GM12874 (cell line): ENCODE results near the gene CTSH.

Experiments
- TF ChIP-seq, protein P1 (sequence below): IDR thresholded peaks from 2 replicates; pipeline ENCODE4 v1.5.1; 2011; ENCODE audit warnings: low read depth, mild to moderate bottlenecking, control low read depth, low read length, moderate library complexity; ENCODE audit not compliant: insufficient read depth

Gene CTSH

DNA sequence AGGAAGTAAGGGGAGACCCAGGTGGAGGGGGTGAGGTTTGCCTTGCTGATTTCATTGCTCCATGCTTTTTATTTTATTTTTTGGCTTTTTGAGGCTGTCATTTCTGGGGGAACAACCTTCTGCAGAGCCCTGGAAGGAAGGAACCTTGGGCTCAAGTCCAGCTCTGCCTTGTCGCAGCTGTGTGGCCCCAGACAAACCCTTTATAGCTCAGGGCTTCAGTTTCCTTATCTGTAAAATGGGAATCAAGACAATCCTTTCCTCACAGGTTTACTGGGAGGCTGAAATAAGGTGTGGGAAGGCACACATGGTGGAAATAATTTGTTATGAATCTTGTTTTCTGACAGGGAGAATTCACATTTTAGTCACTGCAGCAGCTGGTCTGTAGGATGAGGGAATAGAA, 45.4 kb upstream of the CTSH start:
- TF ChIP-seq, protein P1, sequence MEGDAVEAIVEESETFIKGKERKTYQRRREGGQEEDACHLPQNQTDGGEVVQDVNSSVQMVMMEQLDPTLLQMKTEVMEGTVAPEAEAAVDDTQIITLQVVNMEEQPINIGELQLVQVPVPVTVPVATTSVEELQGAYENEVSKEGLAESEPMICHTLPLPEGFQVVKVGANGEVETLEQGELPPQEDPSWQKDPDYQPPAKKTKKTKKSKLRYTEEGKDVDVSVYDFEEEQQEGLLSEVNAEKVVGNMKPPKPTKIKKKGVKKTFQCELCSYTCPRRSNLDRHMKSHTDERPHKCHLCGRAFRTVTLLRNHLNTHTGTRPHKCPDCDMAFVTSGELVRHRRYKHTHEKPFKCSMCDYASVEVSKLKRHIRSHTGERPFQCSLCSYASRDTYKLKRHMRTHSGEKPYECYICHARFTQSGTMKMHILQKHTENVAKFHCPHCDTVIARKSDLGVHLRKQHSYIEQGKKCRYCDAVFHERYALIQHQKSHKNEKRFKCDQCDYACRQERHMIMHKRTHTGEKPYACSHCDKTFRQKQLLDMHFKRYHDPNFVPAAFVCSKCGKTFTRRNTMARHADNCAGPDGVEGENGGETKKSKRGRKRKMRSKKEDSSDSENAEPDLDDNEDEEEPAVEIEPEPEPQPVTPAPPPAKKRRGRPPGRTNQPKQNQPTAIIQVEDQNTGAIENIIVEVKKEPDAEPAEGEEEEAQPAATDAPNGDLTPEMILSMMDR: no peak

DNA sequence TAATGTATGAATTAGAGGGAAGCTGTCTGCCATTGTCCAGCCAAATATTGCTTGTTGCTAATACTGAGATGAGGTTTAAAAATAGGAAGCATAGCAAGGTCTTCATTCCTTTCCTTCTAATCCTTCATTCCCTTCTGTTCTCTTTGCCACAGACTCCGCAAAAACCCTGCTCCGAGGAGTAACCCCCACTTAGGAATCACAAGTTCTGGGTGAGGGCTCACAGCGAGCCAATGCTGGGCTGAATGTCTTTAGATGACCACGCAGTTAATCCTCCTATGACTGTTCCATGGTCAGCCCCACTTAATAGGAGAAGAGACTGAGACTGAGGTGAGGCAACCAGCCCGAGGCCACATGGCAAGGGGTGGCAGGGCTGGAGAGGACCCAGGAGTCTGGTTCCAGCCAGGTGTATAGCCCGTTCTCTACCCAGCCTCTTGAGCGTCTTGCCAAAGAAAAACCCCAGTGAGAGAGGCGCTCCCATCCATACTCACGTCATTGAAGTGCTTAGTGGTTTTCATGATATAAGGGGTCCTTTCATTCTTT, 44.9 kb upstream of the CTSH start:
- TF ChIP-seq, protein P1: no peak

DNA sequence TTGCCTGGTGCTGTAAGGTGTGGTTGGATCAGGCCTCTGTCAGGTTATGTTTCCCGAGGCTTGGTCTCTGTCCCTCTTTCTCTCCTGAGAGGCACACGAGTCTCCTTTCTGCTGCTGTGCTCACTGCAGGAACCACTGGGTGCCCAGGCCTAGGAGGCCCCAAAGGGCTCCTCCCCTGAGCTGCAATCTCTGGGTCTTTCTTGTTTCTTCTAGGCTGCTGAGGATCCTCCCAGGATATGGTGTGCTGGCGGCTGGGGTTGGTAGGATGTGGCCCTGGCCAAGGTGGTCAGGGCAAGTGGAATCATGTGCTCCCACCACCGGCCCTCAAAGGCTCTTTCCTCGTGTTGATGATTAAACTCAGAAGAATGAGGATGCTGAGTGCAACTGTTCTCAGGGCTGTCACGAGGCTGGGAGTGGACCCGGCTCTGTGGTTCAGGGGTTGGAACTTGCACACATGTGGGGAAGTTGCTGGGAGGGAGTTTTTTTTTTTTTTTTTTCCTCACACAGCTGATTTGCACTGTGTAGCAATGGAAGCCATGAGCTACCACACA, 43.6 kb upstream of the CTSH start:
- TF ChIP-seq, protein P1: no peak

DNA sequence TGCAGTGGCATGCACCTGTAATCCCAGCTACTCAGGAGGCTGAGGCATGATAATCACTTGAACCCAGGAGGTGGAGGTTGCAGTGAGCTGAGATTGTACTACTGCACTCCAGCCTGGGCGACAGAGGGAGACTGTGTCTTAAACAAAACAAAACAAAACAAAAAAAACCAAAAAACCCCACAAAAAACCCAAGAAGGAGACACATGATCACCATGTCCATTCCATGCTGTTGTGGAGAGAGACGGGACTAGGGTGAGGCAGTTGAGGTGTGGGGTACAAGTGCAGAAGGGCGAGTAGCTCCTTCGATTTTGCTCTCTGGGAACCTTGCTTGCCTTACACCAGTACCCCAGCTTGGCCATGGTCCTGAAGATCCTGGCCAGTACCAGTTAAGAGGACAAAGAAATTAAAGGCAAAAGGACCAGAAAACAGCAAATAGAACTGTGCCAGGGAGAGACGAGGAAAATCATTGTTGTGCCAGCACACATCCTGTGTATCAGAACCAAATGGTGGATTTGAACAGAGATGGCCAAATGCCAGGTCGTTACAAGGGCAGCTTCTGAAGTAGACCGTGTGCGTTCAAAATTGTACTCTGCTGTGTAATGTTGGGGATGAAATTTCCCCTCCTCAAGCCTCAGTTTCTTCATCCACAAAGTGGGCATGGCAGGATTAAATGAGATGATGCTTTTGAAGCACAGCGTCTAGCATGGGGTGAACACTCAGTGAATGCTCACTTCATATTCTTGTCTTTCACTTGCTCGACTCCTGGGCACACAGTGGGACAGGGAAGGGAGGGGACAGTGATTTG, 42.9 kb upstream of the CTSH start:
- TF ChIP-seq, protein P1: no peak

DNA sequence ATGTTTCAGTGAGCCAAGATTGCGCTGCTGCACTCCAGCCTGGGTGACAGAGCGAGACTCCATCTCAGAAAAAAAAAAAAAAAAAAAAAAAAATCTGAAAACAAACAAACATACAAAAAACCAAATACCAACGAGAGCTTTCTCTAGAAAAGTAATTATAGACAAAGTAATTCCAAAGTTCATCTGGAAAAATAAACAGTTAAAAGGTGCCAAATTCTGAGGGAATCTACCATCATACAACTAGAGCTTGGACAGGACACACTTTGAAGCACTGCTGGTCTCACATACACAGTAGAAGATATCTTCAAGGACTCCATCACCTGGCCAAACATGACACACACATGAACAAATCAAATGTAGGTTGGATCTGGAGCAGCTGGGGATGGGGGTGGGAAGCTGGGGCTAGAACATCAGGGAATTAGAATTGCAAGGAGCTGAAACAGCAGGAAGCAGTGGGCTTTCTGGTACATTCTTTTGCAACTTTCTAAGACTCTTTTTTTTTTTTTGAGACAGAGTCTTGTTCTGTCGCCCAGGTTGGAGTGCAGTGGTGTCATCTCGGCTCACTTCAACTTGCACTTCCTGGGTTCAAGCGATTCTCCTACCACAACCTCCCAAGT, 41.1 kb upstream of the CTSH start:
- TF ChIP-seq, protein P1: no peak

DNA sequence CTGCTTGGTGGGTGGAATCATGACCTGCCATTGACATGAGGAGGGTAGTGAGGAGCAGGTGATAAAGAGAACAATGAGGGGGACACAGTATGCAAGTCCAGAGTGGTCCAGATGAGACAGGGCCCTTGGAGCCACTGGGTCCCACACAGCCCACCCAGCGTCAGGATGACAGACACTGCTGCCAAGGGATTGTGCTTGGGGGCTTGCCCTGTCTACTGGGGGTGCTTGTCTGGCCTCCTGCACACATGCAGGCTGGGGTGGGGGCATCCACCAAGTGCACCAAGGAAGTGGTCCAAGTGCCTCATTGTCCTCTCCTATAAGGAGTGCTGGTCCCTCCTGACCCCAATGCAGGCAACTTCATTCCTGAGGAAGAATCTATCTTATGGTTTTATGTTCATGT, 39.2 kb upstream of the CTSH start:
- TF ChIP-seq, protein P1: no peak

DNA sequence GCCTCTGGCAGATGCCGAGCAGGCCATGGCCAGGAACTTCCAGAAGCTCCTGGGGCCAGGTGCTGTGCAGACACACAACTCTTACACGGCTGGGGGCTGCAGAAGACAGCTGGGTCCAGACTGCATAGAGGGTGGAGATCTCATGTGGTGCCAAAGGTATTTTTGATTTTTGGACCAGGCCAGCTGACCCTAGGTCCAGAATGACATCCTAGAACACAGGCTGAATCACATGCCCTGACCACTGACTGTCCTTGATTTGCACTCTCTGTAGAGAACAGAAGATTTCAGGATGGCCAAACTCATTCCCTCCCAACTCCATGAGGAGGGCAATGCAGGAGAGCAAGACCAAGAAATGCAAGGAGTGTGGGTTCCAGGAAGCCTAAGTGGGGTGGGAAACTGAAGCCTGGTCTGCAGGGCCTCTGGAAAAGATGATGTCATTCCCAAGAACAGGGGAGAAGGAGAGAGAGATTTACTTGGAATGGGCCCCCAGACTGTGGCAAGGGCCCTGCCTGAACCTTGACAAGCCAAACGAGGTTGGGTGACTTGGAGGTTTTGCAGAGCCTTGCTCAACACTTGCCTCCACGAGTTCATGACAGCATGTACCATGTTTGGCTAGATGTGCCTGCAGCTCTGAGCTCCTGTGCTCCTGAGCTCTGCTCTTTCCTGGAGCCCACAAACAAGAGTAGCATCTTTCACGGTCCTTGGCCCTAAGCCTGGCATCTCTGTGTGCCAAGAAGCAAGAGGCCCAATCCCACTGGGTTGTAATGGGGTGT, 38.5 kb upstream of the CTSH start:
- TF ChIP-seq, protein P1: no peak
